Cardiac muscle cell (in vitro differentiated cells and primary cell): ENCODE results near the gene DNM2. TPM values are rescaled to one million over a fixed set of nuclear protein-coding genes. Genes with fewer than 3 reads are reported as not detected.
A peak's percentile ranks its signal among the peaks of the same experiment; 100 is the strongest.

Experiments
- DNase-seq, 2 donors: peaks; one replicate each; pipeline versions ENCODE4 v3.0.0 to v3.0.0-alpha.2; 2010 to 2017; ENCODE audit warnings: low read depth in 1 of 2, low spot score in 1 of 2
- H3K27ac ChIP-seq: fragments of 200-600 bp; sonication (generic); 2 replicates; pipeline ENCODE4 v1.5.1; 2016
- H3K27me3 ChIP-seq: fragments of 200-600 bp; sonication (generic); 2 replicates; pipeline ENCODE4 v1.6.0; 2016; ENCODE audit warnings: control low read depth
- H3K36me3 ChIP-seq: fragments of 200-600 bp; sonication (generic); 2 replicates; pipeline ENCODE4 v1.5.1; 2016; ENCODE audit warnings: control low read depth
- H3K4me1 ChIP-seq: fragments of 200-600 bp; sonication (generic); 2 replicates; pipeline ENCODE4 v1.8.1; 2017; ENCODE audit warnings: low read depth, mild to moderate bottlenecking, mixed run types
- H3K4me3 ChIP-seq: fragments of 200-600 bp; sonication (generic); 2 replicates; pipeline ENCODE4 v1.5.1; 2016; ENCODE audit warnings: mild to moderate bottlenecking
- H3K9me3 ChIP-seq: fragments of 200-600 bp; sonication (generic); 2 replicates; pipeline ENCODE4 v1.5.1; 2017; ENCODE audit warnings: low read depth, mild to moderate bottlenecking, control low read depth
- polyA plus RNA-seq: library from polyadenylated mRNA; unstranded; fragments of >200 nt; fragmentation: Nextera tagmentation; extraction: Ambion mirVana; gene quantifications from 2 replicates; pipeline ENCODE4 v1.2.1, GENCODE V29; 2016
- total RNA-seq: library from RNA; depleted of rRNA; stranded (reverse); fragments of >200 nt; gene quantifications from 2 replicates; pipeline ENCODE4 v1.2.3, GENCODE V29; 2016
- TF ChIP-seq, protein P1 (sequence below): IDR thresholded peaks from 2 replicates; pipeline ENCODE4 v1.5.1; 2012; ENCODE audit warnings: low read depth, mild to moderate bottlenecking, low read length

DNM2 gene
- total and polyA plus RNA-seq, 2 experiments from 2014 or later: 122 to 132 TPM

DNA sequence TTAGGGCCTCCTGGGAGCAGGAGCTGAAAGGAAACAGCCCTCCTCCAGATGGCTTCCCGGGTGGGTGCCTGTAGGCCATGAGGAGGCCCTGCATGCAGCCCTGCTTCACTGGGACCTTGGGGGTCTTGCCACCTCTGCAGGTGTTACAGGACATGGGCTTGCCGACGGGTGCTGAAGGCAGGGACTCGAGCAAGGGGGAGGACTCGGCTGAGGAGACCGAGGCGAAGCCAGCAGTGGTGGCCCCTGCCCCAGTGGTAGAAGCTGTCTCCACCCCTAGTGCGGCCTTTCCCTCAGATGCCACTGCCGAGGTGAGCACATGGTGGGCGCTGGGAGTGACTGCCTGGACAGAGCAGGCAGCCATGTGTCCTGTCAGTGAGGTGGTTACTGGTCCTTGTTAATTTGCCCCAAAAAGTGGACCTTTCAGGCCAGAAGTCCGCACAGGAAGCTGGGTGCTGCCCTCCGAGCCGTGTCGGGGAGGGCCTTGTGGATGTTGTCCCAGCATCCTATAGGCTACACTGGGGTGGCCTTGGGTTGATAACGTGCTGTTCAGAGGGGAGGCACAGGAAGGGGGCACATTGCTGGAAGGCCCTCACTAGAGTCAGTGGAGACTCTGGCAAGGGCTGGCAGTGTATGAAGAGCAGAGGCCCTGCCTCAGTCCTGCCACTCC is 35.3 kb upstream of the DNM2 start:
- Histone ChIP-seq H3K27ac (no peak overlapping the region), H3K36me3 (peaks cover 92% of the 10 kb centered on the region), H3K9me3 (no peaks in the 10 kb centered on the region), H3K27me3 (no peaks in the 10 kb centered on the region), H3K4me3 (no peak overlapping the region), H3K4me1 (peaks cover 9% of the 10 kb centered on the region)
- DNase-seq: no peak
- TF ChIP-seq, protein P1, sequence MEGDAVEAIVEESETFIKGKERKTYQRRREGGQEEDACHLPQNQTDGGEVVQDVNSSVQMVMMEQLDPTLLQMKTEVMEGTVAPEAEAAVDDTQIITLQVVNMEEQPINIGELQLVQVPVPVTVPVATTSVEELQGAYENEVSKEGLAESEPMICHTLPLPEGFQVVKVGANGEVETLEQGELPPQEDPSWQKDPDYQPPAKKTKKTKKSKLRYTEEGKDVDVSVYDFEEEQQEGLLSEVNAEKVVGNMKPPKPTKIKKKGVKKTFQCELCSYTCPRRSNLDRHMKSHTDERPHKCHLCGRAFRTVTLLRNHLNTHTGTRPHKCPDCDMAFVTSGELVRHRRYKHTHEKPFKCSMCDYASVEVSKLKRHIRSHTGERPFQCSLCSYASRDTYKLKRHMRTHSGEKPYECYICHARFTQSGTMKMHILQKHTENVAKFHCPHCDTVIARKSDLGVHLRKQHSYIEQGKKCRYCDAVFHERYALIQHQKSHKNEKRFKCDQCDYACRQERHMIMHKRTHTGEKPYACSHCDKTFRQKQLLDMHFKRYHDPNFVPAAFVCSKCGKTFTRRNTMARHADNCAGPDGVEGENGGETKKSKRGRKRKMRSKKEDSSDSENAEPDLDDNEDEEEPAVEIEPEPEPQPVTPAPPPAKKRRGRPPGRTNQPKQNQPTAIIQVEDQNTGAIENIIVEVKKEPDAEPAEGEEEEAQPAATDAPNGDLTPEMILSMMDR: no peak

DNA sequence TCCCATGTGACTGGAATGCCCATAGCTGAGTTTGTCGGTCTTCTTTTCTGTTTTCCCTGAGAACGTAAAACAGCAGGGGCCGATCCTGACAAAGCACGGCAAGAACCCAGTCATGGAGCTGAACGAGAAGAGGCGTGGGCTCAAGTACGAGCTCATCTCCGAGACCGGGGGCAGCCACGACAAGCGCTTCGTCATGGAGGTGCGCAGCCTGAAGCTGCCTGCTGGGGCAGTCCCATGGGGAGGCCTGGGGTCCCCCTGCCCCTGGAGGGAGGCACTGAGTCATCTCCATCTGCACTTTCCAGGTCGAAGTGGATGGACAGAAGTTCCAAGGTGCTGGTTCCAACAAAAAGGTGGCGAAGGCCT is 34.8 kb upstream of the DNM2 start:
- H3K27ac ChIP-seq: no peak overlapping the region
- DNase-seq: no peak
- H3K4me3 ChIP-seq: no peak overlapping the region
- H3K36me3 ChIP-seq: peaks cover 92% of the 10 kb centered on the region
- no peaks in the 10 kb centered on the region for H3K27me3 ChIP-seq
- no peaks in the 10 kb centered on the region for H3K9me3 ChIP-seq
- TF ChIP-seq, protein P1: no peak
- peaks cover 5% of the 10 kb centered on the region for H3K4me1 ChIP-seq

DNA sequence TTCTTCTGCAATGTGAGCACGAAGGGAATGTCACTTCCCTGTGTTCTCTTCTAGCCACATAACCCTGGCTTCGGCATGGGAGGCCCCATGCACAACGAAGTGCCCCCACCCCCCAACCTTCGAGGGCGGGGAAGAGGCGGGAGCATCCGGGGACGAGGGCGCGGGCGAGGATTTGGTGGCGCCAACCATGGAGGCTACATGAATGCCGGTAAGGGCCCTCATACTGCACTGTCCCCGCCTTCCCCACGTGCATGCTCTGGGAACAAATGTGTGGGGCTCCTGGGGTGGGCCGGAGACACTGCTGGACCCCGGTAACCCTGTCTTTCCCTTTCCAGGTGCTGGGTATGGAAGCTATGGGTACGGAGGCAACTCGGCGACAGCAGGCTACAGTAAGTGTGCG is 34.3 kb upstream of the DNM2 start:
- Histone ChIP-seq H3K36me3 (peaks cover 93% of the 10 kb centered on the region), H3K27ac (no peak overlapping the region)

DNA sequence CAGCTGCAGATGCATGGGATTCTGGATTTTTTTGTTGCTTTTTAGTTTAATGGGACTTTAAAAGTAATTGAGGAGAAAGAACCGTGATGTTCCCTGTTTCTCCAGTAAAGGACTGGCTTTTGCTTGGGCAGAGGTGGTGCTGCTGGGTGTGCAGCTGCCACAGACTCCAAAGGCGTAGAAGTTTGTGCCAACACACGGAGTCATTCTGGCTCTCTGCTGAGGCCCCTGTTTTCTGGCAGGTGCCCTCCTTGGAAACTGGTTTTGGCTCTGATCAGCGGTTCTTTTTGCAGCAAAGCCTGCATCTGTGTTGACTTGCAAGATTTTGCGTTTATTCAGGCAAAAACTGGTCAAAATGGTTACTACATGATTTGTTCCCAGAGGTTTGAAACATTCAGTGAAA is 32.7 kb upstream of the DNM2 start:
- TF ChIP-seq, protein P1: no peak
- no peak for DNase-seq
- Histone ChIP-seq H3K4me1 (no peaks in the 10 kb centered on the region), H3K36me3 (peaks cover 93% of the 10 kb centered on the region), H3K4me3 (no peak overlapping the region), H3K27me3 (no peaks in the 10 kb centered on the region), H3K27ac (peak overlapping the region; percentile 7), H3K9me3 (no peaks in the 10 kb centered on the region)

More for the DNA sequence above, 34.3 kb upstream of the DNM2 start:
- peaks cover under 1% of the 10 kb centered on the region for H3K4me1 ChIP-seq
- TF ChIP-seq, protein P1: no peak
- H3K9me3 ChIP-seq: no peaks in the 10 kb centered on the region
- no peak overlapping the region for H3K4me3 ChIP-seq
- no peaks in the 10 kb centered on the region for H3K27me3 ChIP-seq
- DNase-seq: no peak

GRCh38 chr19:10686193-10686592 is 31.7 kb upstream of the DNM2 start:
- DNase-seq: no peak
- Histone ChIP-seq H3K27ac (no peak overlapping the region), H3K9me3 (no peaks in the 10 kb centered on the region), H3K4me1 (no peaks in the 10 kb centered on the region), H3K36me3 (peaks cover 93% of the 10 kb centered on the region), H3K4me3 (no peak overlapping the region), H3K27me3 (no peaks in the 10 kb centered on the region)
- TF ChIP-seq, protein P1: no peak
